GM21390 (cell line): ENCODE measurements around the gene C13orf46.
"Not testable (repeated sequence)": the region's sequence is repeated elsewhere in the genome, so short reads cannot be mapped to it uniquely, and the experiment has no call there.

Source experiments
- ATAC-seq: cut with Tn5 transposase; IDR thresholded peaks from one replicate; pipeline ENCODE4 v1.9.1; 2021; ENCODE audit not compliant: unreplicated experiment

The C13orf46 gene

DNA sequence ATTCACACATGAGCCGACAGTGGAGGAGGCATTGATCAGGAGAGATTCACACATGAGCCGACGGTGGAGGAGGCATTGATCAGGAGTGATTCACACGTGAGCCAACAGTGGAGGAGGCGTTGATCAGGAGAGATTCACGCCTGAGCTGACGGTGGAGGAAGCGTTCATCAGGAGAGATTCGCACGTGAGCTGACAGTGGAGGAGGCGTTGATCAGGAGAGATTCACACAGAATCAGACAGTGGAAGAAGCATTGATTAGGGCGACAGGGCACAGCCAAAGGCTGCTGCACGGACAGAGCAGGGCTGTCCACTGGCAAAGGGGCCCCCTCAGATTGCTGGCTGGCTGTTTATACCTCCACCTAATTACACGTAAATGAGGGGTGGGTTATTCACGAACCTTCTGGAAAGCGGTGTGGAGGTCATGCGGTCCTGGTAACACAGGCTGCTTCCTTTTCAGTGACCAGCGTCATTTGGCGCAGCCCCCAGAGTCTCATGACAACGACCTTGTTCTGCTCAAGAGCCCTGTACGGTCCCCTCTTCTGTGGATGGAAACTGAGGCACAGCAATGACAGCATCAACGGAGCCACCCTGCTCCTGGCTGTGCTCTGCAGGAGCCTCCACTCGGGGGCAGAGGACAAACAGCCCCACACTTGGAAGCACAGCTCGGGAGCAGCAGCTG lies 59.4 kb downstream of the C13orf46 start:
- no peak for ATAC-seq

GRCh38 chr13:113913838-113914237 lies 60.0 kb downstream of the C13orf46 start:
- ATAC-seq: not testable (repeated sequence)

DNA sequence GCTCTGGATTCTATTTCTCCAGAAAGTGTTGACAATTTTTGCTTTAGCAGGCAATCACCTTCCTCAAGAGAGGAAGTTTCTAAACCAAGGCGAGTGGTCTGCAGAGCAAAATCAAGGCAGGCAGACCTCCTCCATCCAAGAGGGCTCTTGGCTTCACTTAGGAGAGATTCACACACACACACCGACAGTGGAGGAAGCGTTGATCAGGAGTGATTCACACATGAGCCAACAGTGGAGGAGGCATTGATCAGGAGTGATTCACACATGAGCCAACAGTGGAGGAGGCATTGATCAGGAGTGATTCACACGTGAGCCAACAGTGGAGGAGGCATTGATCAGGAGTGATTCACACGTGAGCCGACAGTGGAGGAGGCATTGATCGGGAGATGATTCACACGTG lies 60.5 kb downstream of the C13orf46 start:
- not testable (repeated sequence) for ATAC-seq

- no peak for ATAC-seq
Measured at GRCh38 chr13:113912596-113912995, 61.3 kb downstream of the C13orf46 start.

- no peak for ATAC-seq
Measured at GRCh38 chr13:113907635-113908617, 66.0 kb downstream of the C13orf46 start.

DNA sequence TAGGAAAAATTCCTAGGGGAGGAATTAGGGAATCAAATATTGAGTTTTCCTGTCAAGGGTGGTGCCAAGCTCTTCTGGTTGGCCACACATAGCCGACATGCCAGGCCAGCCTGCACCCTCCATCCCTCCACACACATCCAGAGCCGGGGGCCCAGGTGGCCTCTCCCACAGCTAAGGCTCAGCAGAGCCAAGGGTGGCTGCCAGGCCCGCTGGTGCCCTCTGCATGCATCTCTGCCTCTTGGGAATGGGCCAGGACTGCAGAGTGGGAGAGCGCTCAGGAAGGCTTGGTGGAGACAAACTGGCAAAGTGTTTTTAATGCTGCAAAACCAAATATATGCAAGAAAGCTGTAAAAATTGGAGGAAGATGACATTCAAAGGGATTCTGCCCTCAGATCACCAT lies 67.3 kb downstream of the C13orf46 start:
- ATAC-seq: no peak

DNA sequence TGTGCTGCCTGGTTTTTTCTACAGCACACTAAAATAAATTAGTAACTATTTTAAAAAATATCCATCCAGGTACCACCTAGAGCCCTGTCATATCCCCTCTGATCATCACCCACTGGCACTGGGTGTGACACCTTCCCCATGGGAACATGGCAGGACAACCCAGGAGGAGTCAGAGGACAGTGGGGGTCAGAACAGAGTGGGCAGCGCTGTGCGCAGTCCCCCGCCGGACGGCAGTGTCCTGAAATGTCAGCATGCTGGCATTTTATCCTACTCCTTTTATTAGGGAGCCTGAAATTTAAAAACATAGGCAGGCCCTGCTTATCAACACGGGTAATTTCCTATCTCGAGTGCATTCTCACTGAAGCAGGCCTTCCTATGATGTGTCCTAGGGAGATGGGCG lies 67.9 kb downstream of the C13orf46 start:
- ATAC-seq: no peak

GRCh38 chr13:113905018-113905417 lies 68.9 kb downstream of the C13orf46 start:
- ATAC-seq: no peak

DNA sequence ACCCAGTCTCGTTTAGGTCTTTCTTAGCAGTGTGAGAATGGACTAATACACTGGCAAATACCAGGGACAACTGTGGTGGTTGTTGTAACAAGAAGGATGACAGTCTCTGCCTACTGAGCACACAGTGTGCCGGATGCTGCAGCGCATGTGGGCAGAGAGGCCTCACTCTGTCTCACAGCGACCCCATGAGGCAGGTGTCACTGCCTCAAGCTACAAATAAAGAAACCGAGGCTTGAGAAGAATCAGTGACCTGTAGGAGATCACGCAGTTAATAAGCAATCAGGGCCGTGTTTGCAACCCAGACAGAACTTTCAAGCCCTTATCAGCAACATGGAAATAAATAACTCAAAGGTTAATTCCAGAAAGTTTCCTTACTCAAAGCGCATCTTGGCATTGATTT lies 69.5 kb downstream of the C13orf46 start:
- no peak for ATAC-seq

DNA sequence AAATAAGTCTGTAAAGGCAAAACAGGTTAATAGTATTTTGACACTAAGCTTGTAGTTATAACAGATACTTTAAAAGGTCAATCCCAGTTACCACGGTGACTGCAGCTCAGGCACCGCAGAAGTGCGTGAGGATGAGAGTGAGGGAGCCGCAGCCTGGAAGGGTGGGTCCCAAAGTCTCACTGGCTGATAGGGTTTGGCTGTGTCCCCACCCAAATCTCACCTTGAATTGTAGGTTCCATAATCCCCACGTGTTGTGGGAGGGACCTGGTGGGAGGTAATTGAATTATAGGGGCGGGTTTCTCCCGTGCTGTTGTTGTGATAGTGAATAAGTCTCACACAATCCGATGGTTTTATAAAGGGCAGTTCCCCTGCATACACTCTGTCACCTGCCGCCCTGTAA lies 70.0 kb downstream of the C13orf46 start:
- no peak for ATAC-seq
